HepG2 (cell line): ENCODE results near the gene PON1. TPM values are rescaled to one million over a fixed set of nuclear protein-coding genes. Genes with fewer than 3 reads are reported as not detected.

Source experiments
- ATAC-seq: fragments of 200-7000 bp; cut with Tn5 transposase; 3 replicates; pipeline ENCODE4 v1.9.1; 2020; ENCODE audit warnings: mild to moderate bottlenecking, moderate library complexity
- BruUV-seq: library from RNA; stranded (reverse); fragments of 400-500 nt; replicated peaks from 2 replicates; lab custom pipeline; 2021; lab: Mats Ljungman, UMichigan
- CTCF ChIA-PET: fragments of 300-600 bp; formaldehyde crosslinking; extraction: SDS; loops from one replicate; lab custom pipeline; 2021; ENCODE audit warnings: low total read pairs, inconsistent platforms, low intra/inter-chr PET ratio; lab: Yijun Ruan, JAX
- POLR2A ChIA-PET: fragments of 350-600 bp; sonication (Branson Sonifier 250); formaldehyde crosslinking; loops from one replicate; lab custom pipeline; 2020; ENCODE audit warnings: antibody characterized with exemption, inconsistent platforms; lab: Yijun Ruan, JAX
- DNase-seq: peaks from one replicate; pipeline ENCODE4 v3.0.0-alpha.2; 2015; ENCODE audit warnings: low spot score
- FAIRE-seq: peaks from 3 replicates; lab custom pipeline; 2011; peaks lifted over from hg19 to GRCh38; lab: Jason Lieb, UNC
- H2AFZ ChIP-seq: one replicate; pipeline ENCODE4 v1.6.1; 2011; ENCODE audit warnings: low read length, inconsistent platforms
- H3K27ac ChIP-seq: fragments of 300-600 bp; 3 replicates; pipeline ENCODE4 v1.8.0; 2011; ENCODE audit warnings: mixed run types, mild to moderate bottlenecking, mixed read lengths, low read length, inconsistent platforms; ENCODE audit not compliant: insufficient read depth; ENCODE audit errors: extremely low read length
- H3K27me3 ChIP-seq, 2 experiments: fragments of 200-600 bp in 1 of 2; 2 replicates in 1 of 2; 3 replicates in 1 of 2; pipeline versions ENCODE4 v1.6.0 to v1.8.0; 2011; ENCODE audit warnings: low read length in 2 of 2, mild to moderate bottlenecking in 2 of 2, moderate library complexity in 2 of 2, inconsistent platforms in 1 of 2; ENCODE audit not compliant: insufficient read depth in 2 of 2, control insufficient read depth in 1 of 2
- H3K36me3 ChIP-seq, 2 experiments: fragments of 200-600 bp in 1 of 2; replicated peaks in 1 of 2; 2 replicates in 1 of 2; 3 replicates in 1 of 2; pipeline versions ENCODE4 v1.5.1 to v1.8.0; 2011; ENCODE audit warnings: low read length in 2 of 2, inconsistent platforms in 1 of 2; ENCODE audit not compliant: insufficient read depth in 2 of 2, control insufficient read depth in 1 of 2
- H3K4me1 ChIP-seq: 2 replicates; pipeline ENCODE4 v1.5.1; 2012; ENCODE audit warnings: low read length, inconsistent platforms; ENCODE audit not compliant: insufficient read depth
- H3K4me2 ChIP-seq: 2 replicates; pipeline ENCODE4 v1.6.0; 2011; ENCODE audit warnings: low read depth, low read length, inconsistent platforms
- H3K4me3 ChIP-seq, 3 experiments: fragments of 200-600 bp in 1 of 3; sonication (generic), shearing (Covaris generic) in 1 of 3; replicated peaks in 1 of 3; 2 replicates each; pipeline ENCODE4 v1.5.1; 2011 to 2016; ENCODE audit warnings: low read length in 3 of 3, inconsistent platforms in 2 of 3, low read depth in 2 of 3, mild to moderate bottlenecking in 2 of 3, control low read depth in 1 of 3, mixed read lengths in 1 of 3; ENCODE audit not compliant: insufficient read depth in 1 of 3
- H3K79me2 ChIP-seq: one replicate; pipeline ENCODE4 v1.6.1; 2011; ENCODE audit warnings: low read length, inconsistent platforms; ENCODE audit not compliant: insufficient read depth
- H3K9ac ChIP-seq: 2 replicates; pipeline ENCODE4 v1.6.0; 2011; ENCODE audit warnings: mild to moderate bottlenecking, low read depth, low read length, inconsistent platforms; ENCODE audit not compliant: insufficient read depth
- H3K9me3 ChIP-seq: 2 replicates; pipeline ENCODE4 v1.5.1; 2012; ENCODE audit warnings: mild to moderate bottlenecking, low read length
- H4K20me1 ChIP-seq: 2 replicates; pipeline ENCODE4 v1.6.0; 2011; ENCODE audit warnings: inconsistent platforms, mild to moderate bottlenecking, low read length, moderate library complexity; ENCODE audit not compliant: insufficient read depth
- BRCA1 ChIP-seq: sonication (generic); formaldehyde crosslinking; IDR thresholded peaks from 2 replicates; pipeline ENCODE4 v1.4.0; 2020; ENCODE audit warnings: missing genetic modification reagents
- FIP1L1 ChIP-seq: fragments of 200-400 bp; formaldehyde crosslinking; IDR thresholded peaks from 2 replicates; pipeline ENCODE4 v1.6.1; 2018; ENCODE audit warnings: low read depth, mild to moderate bottlenecking, low read length, moderate library complexity, borderline replicate concordance; ENCODE audit not compliant: insufficient read depth
- GZF1 ChIP-seq: sonication (generic); formaldehyde crosslinking; IDR thresholded peaks from 2 replicates; pipeline ENCODE4 v1.5.1; 2020; ENCODE audit warnings: mild to moderate bottlenecking, missing genetic modification reagents
- HIVEP1 ChIP-seq: sonication (generic); formaldehyde crosslinking; IDR thresholded peaks from 2 replicates; pipeline ENCODE4 v1.4.0; 2020; ENCODE audit warnings: mild to moderate bottlenecking, missing genetic modification reagents
- JUN ChIP-seq: sonication (generic); formaldehyde crosslinking; IDR thresholded peaks from 2 replicates; pipeline ENCODE4 v1.4.0; 2020; ENCODE audit warnings: mild to moderate bottlenecking, missing genetic modification reagents
- MBD4 ChIP-seq: IDR thresholded peaks from 2 replicates; pipeline ENCODE4 v1.6.1; 2012; ENCODE audit warnings: low read length, inconsistent platforms, borderline replicate concordance
- PRMT3 ChIP-seq: sonication (generic); formaldehyde crosslinking; IDR thresholded peaks from 2 replicates; pipeline ENCODE4 v1.8.1; 2022; ENCODE audit warnings: low read depth, mild to moderate bottlenecking, moderate library complexity, missing genetic modification reagents, borderline replicate concordance
- TFDP1 ChIP-seq: IDR thresholded peaks from 2 replicates; pipeline ENCODE4 v1.6.1; 2016; ENCODE audit warnings: missing compliant biosample characterization, missing genetic modification reagents, borderline replicate concordance
- ZBTB21 ChIP-seq: sonication (generic); formaldehyde crosslinking; IDR thresholded peaks from 2 replicates; pipeline ENCODE4 v1.4.0; 2020; ENCODE audit warnings: missing genetic modification reagents
- ZKSCAN5 ChIP-seq: sonication (generic); formaldehyde crosslinking; IDR thresholded peaks from 2 replicates; pipeline ENCODE4 v1.5.1; 2020; ENCODE audit warnings: mild to moderate bottlenecking, missing genetic modification reagents
- ZNF772 ChIP-seq: sonication (generic); formaldehyde crosslinking; IDR thresholded peaks from 2 replicates; pipeline ENCODE4 v1.5.0; 2020; ENCODE audit warnings: mild to moderate bottlenecking, missing genetic modification reagents
- ZNF878 ChIP-seq: sonication (generic); formaldehyde crosslinking; IDR thresholded peaks from 2 replicates; pipeline ENCODE4 v1.8.1; 2023; ENCODE audit warnings: mild to moderate bottlenecking, missing genetic modification reagents, moderate library complexity
- ZSCAN20 ChIP-seq: sonication (generic); formaldehyde crosslinking; IDR thresholded peaks from 2 replicates; pipeline ENCODE4 v1.4.0; 2020; ENCODE audit warnings: missing genetic modification reagents, mild to moderate bottlenecking, borderline replicate concordance
- ZSCAN30 ChIP-seq: sonication (generic); formaldehyde crosslinking; IDR thresholded peaks from 2 replicates; pipeline ENCODE4 v1.5.0; 2020; ENCODE audit warnings: mild to moderate bottlenecking, missing genetic modification reagents
- ZUFSP ChIP-seq: sonication (generic); formaldehyde crosslinking; IDR thresholded peaks from 2 replicates; pipeline ENCODE4 v1.9.0; 2021; ENCODE audit warnings: missing genetic modification reagents, mild to moderate bottlenecking, borderline replicate concordance
- WGBS: methylation state at CpG from one replicate; pipeline ENCODE4 v1.1.6; 2017; ENCODE audit warnings: low lambda C conversion rate; 5-methylcytosine and 5-hydroxymethylcytosine counted together
- in situ Hi-C: cut with HindIII; loops from 2 replicates; pipeline ENCODE4 v1.10.0; 2017; ENCODE audit warnings: low pct_unique_long_range_greater_than_20kb; ENCODE audit not compliant: extremely low pct_ligation_motif_present
- intact Hi-C: fragments of 100-400 bp; cut with micrococcal nuclease; formaldehyde crosslinking; loops from one replicate; pipeline ENCODE4 v1.10.0; 2022; ENCODE audit not compliant: unreplicated experiment
- polyA plus RNA-seq, 8 experiments: library from polyadenylated mRNA; depleted of rRNA in 3 of 8; stranded (reverse) in 7 of 8; unstranded in 1 of 8; fragments of >200 nt; fragmentation: Illumina TruSeq in 4 of 8; extraction: Trizol in 4 of 8; gene quantifications; 2 replicates each; pipeline versions ENCODE4 v1.2.1 to v1.2.3, GENCODE V29; 2011 to 2016; ENCODE audit warnings: low read depth in 4 of 8, missing spikeins in 1 of 8, mixed read lengths in 1 of 8; ENCODE audit not compliant: insufficient read depth in 1 of 8
- total RNA-seq, 5 experiments: library from RNA; depleted of rRNA; stranded (reverse); fragments of >200 nt; fragmentation: Illumina TruSeq; extraction: Trizol; gene quantifications; 2 replicates each; pipeline ENCODE4 v1.2.3, GENCODE V29; 2016; ENCODE audit warnings: low read depth in 1 of 5

Gene PON1
- total and polyA plus RNA-seq, 2 of the 13 experiments (the other 11 are each of a cell fraction or from before 2014, with no cell fraction given) = 0.27 to 0.57 TPM

- no peaks in the 10 kb centered on the region for H4K20me1 ChIP-seq
- H3K27ac ChIP-seq = no peak overlapping the region
- no peaks in the 10 kb centered on the region for H3K79me2 ChIP-seq
- no peak for FAIRE-seq
- no peak overlapping the region for H3K9ac ChIP-seq
- ATAC-seq = peak; percentile 37; the same call in 2 of the 3 replicates
- DNase-seq = no peak
- WGBS = 47% methylated on average over 9 of the region's 9 CpGs
- TF ChIP-seq GZF1 (CRISPR knock-in tag) (no peak), ZNF772 (CRISPR knock-in tag) (no peak), ZNF878 (CRISPR knock-in tag) (no peak), ZUFSP (CRISPR knock-in tag) (no peak), ZKSCAN5 (CRISPR knock-in tag) (no peak), ZSCAN30 (no peak), ZBTB21 (CRISPR knock-in tag) (no peak), TFDP1 (CRISPR knock-in tag) (no peak), JUN (CRISPR knock-in tag) (no peak), MBD4 (no peak), BRCA1 (no peak), HIVEP1 (CRISPR knock-in tag) (no peak), ZSCAN20 (no peak), PRMT3 (CRISPR knock-in tag) (no peak), FIP1L1 (no peak)
- TF ChIP-seq, all 625 proteins: peak for 0
- H3K4me2 ChIP-seq = no peak overlapping the region
- no peaks in the 10 kb centered on the region for H3K36me3 ChIP-seq
- no peaks in the 10 kb centered on the region for H3K4me1 ChIP-seq
- no peaks in the 10 kb centered on the region for H3K9me3 ChIP-seq
- ChIA-PET CTCF (no interaction called here), POLR2A (no interaction called here)
- H2AFZ ChIP-seq = no peak overlapping the region
- no peak overlapping the region for H3K4me3 ChIP-seq
- no TSS peak for BruUV-seq
- H3K27me3 ChIP-seq = no peaks in the 10 kb centered on the region
- in situ Hi-C loops (no loop called here), intact Hi-C loops (no loop called here)
These were observed 21.1 kb downstream of the PON1 start for GRCh38 chr7:95303013-95303905.
